ENCODE measurements around the gene POLRMT.

POLRMT gene

GRCh38 chr19:570937-571565, 62.3 kb downstream of the POLRMT start:
- no peak for TF ChIP-seq TCF4 (CRISPR knock-in tag; IDR thresholded peaks at IDR 0.05; ENCODE audit: borderline replicate concordance)
- no peak for TF ChIP-seq TSHZ2 (CRISPR knock-in tag; IDR thresholded peaks at IDR 0.05)
- TF ChIP-seq GLIS3 (CRISPR knock-in tag; IDR thresholded peaks at IDR 0.05), result no peak
- no peak for TF ChIP-seq ESRRG (CRISPR knock-in tag; IDR thresholded peaks at IDR 0.05)
- TF ChIP-seq ZFP3 (CRISPR knock-in tag; IDR thresholded peaks at IDR 0.05), result no peak
- no peak for TF ChIP-seq PATZ1 (CRISPR knock-in tag; IDR thresholded peaks at IDR 0.05; ENCODE audit: borderline replicate concordance)
- TF ChIP-seq SNAI2 (CRISPR knock-in tag; IDR thresholded peaks at IDR 0.05), result no peak
- TF ChIP-seq ARNTL (CRISPR knock-in tag; IDR thresholded peaks at IDR 0.05; ENCODE audit: borderline replicate concordance, low read depth), result no peak
- no peak for TF ChIP-seq BACH2 (CRISPR knock-in tag; IDR thresholded peaks at IDR 0.05; ENCODE audit: borderline replicate concordance)
- no peak for ATAC-seq

DNA sequence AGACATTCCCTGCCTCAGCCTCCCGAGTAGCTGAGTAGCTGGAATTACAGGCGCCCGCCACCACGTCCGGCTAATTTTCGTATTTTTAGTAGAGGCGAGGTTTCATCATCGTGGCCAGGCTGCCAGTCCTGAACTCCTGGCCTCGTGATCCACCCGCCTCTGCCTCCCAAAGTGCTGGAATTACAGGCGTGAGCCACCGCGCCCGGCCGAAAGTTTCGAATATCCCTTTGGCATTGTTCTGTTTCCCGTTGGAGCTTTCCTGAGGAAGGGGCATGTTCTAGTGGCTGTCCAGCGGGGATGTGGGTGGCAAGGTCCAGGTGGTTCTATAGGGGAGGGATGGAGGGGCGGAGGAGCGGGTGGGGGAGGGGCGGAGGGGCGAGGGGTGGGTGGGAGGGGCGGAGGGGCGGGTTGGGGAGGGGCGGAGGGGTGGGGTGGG, 63.1 kb downstream of the POLRMT start:
- no peak for ATAC-seq

GRCh38 chr19:567296-567900, 65.9 kb downstream of the POLRMT start:
- TF ChIP-seq, protein P1, sequence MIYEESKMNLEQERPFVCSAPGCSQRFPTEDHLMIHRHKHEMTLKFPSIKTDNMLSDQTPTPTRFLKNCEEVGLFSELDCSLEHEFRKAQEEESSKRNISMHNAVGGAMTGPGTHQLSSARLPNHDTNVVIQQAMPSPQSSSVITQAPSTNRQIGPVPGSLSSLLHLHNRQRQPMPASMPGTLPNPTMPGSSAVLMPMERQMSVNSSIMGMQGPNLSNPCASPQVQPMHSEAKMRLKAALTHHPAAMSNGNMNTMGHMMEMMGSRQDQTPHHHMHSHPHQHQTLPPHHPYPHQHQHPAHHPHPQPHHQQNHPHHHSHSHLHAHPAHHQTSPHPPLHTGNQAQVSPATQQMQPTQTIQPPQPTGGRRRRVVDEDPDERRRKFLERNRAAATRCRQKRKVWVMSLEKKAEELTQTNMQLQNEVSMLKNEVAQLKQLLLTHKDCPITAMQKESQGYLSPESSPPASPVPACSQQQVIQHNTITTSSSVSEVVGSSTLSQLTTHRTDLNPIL (CRISPR knock-in tag; IDR thresholded peaks at IDR 0.05; ENCODE audit: low read depth), result no peak
- ATAC-seq, result no peak

More for the DNA sequence above, 63.1 kb downstream of the POLRMT start:
- TF ChIP-seq GLIS3 (CRISPR knock-in tag; IDR thresholded peaks at IDR 0.05) (no peak), OSR1 (CRISPR knock-in tag; IDR thresholded peaks at IDR 0.05) (no peak), TOX (CRISPR knock-in tag; IDR thresholded peaks at IDR 0.05; ENCODE audit: borderline replicate concordance) (no peak), ARNTL (CRISPR knock-in tag; IDR thresholded peaks at IDR 0.05; ENCODE audit: borderline replicate concordance, low read depth) (no peak), BACH2 (CRISPR knock-in tag; IDR thresholded peaks at IDR 0.05; ENCODE audit: borderline replicate concordance) (no peak), ZNF70 (CRISPR knock-in tag; IDR thresholded peaks at IDR 0.05) (no peak), SNAI2 (CRISPR knock-in tag; IDR thresholded peaks at IDR 0.05) (no peak)
- TF ChIP-seq, protein P1 (CRISPR knock-in tag; IDR thresholded peaks at IDR 0.05; ENCODE audit: low read depth), result no peak
- TF ChIP-seq, protein P2, sequence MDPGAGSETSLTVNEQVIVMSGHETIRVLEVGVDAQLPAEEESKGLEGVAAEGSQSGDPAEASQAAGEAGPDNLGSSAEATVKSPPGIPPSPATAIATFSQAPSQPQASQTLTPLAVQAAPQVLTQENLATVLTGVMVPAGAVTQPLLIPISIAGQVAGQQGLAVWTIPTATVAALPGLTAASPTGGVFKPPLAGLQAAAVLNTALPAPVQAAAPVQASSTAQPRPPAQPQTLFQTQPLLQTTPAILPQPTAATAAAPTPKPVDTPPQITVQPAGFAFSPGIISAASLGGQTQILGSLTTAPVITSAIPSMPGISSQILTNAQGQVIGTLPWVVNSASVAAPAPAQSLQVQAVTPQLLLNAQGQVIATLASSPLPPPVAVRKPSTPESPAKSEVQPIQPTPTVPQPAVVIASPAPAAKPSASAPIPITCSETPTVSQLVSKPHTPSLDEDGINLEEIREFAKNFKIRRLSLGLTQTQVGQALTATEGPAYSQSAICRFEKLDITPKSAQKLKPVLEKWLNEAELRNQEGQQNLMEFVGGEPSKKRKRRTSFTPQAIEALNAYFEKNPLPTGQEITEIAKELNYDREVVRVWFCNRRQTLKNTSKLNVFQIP (CRISPR knock-in tag; IDR thresholded peaks at IDR 0.05; ENCODE audit: borderline replicate concordance, low read depth), result no peak

All from SK-N-SH treated with all-trans-retinoic acid at 6 μM for 48 hours (cell line).